Ectodermal cell (in vitro differentiated cells): ENCODE data around the gene RDH11.
A peak's percentile ranks its signal among the peaks of the same experiment; 100 is the strongest.

Experiments
- H3K27ac ChIP-seq: 2 replicates; pipeline ENCODE4 v1.7.0; 2013; ENCODE audit warnings: mild to moderate bottlenecking, low read depth, low read length; ENCODE audit not compliant: insufficient read depth, poor library complexity, severe bottlenecking
- H3K27me3 ChIP-seq: 2 replicates; pipeline ENCODE4 v1.7.0; 2013; ENCODE audit warnings: mild to moderate bottlenecking, low read length; ENCODE audit not compliant: insufficient read depth, control insufficient read depth, poor library complexity, severe bottlenecking
- H3K36me3 ChIP-seq: one replicate; pipeline ENCODE4 v1.7.0; 2013; ENCODE audit warnings: low read length; ENCODE audit not compliant: control insufficient read depth, insufficient read depth
- H3K4me1 ChIP-seq: one replicate; pipeline ENCODE4 v1.7.0; 2013; ENCODE audit warnings: low read length; ENCODE audit not compliant: control insufficient read depth, insufficient read depth
- H3K4me3 ChIP-seq: 2 replicates; pipeline ENCODE4 v1.7.0; 2013; ENCODE audit warnings: low read depth, low read length, control low read depth; ENCODE audit not compliant: insufficient read depth
- H3K9me3 ChIP-seq: 2 replicates; pipeline ENCODE4 v1.7.0; 2013; ENCODE audit warnings: mild to moderate bottlenecking, low read length, moderate library complexity; ENCODE audit not compliant: control insufficient read depth
- WGBS, 2 experiments: methylation state at CpG; one replicate each; pipeline ENCODE4 v1.1.7; 2013; ENCODE audit warnings: missing lambda C conversion rate in 2 of 2; 5-methylcytosine and 5-hydroxymethylcytosine counted together

Gene RDH11

GRCh38 chr14:67680121-67680602, 15.4 kb downstream of the RDH11 start:
- H3K27ac ChIP-seq, result no peak overlapping the region
- WGBS, 2 experiments, result 94 to 95% methylated on average over 3 of the region's 3 CpGs
- H3K4me1 ChIP-seq, result no peaks in the 10 kb centered on the region
- H3K4me3 ChIP-seq, result no peak overlapping the region
- no peaks in the 10 kb centered on the region for H3K9me3 ChIP-seq
- peaks cover 35% of the 10 kb centered on the region for H3K36me3 ChIP-seq
- H3K27me3 ChIP-seq, result no peaks in the 10 kb centered on the region

- no peaks in the 10 kb centered on the region for H3K4me1 ChIP-seq
- H3K9me3 ChIP-seq, result no peaks in the 10 kb centered on the region
- H3K4me3 ChIP-seq, result no peak overlapping the region
- 97% methylated on average over 2 of the region's 2 CpGs for WGBS, 2 experiments
- peaks cover 24% of the 10 kb centered on the region for H3K36me3 ChIP-seq
- no peak overlapping the region for H3K27ac ChIP-seq
- H3K27me3 ChIP-seq, result no peaks in the 10 kb centered on the region
Observed at GRCh38 chr14:67679006-67679405, 16.6 kb downstream of the RDH11 start.

- Histone ChIP-seq H3K4me1 (no peaks in the 10 kb centered on the region), H3K4me3 (peak overlapping the region; percentile 84), H3K27me3 (no peaks in the 10 kb centered on the region), H3K9me3 (no peaks in the 10 kb centered on the region), H3K36me3 (peaks cover 15% of the 10 kb centered on the region), H3K27ac (peak overlapping the region; percentile 96)
- WGBS, 2 experiments, result 44 to 45% methylated on average over 16 of the region's 16 CpGs
Observed at GRCh38 chr14:67675219-67675582, 20.4 kb downstream of the RDH11 start.

GRCh38 chr14:67674480-67675218, 20.9 kb downstream of the RDH11 start, which contains the start of gene VTI1B:
TSS of gene VTI1B (minus strand) at chr14:67674632. CDS start at chr14:67674489, 143 bp downstream.
- Histone ChIP-seq H3K4me3 (peak within 1 kb of the TSS; percentile 84), H3K9me3 (no peaks in the 10 kb centered on the region), H3K36me3 (peaks cover 15% of the 10 kb centered on the region), H3K27me3 (no peaks in the 10 kb centered on the region), H3K4me1 (no peaks in the 10 kb centered on the region), H3K27ac (peak within 1 kb of the TSS; percentile 96)
- WGBS, 2 experiments, result 0 to 1% methylated on average over 87 of the region's 87 CpGs

- peak overlapping the region; percentile 84 for H3K4me3 ChIP-seq
- peak overlapping the region; percentile 96 for H3K27ac ChIP-seq
- no peaks in the 10 kb centered on the region for H3K4me1 ChIP-seq
- no peaks in the 10 kb centered on the region for H3K9me3 ChIP-seq
- no peaks in the 10 kb centered on the region for H3K27me3 ChIP-seq
- H3K36me3 ChIP-seq, result peaks cover 15% of the 10 kb centered on the region
- 0% methylated on average over 25 of the region's 25 CpGs for WGBS, 2 experiments
Observed at GRCh38 chr14:67674139-67674479, 21.5 kb downstream of the RDH11 start.

GRCh38 chr14:67673451-67673850, 22.1 kb downstream of the RDH11 start:
- Histone ChIP-seq H3K4me1 (no peaks in the 10 kb centered on the region), H3K36me3 (peaks cover 12% of the 10 kb centered on the region), H3K4me3 (peak overlapping the region; percentile 84), H3K27ac (no peak overlapping the region), H3K27me3 (no peaks in the 10 kb centered on the region), H3K9me3 (no peaks in the 10 kb centered on the region)
- WGBS, 2 experiments, result 75 to 83% methylated on average over 5 of the region's 5 CpGs

- Histone ChIP-seq H3K4me3 (no peak overlapping the region), H3K9me3 (no peaks in the 10 kb centered on the region), H3K27ac (no peak overlapping the region), H3K27me3 (no peaks in the 10 kb centered on the region), H3K36me3 (no peaks in the 10 kb centered on the region), H3K4me1 (no peaks in the 10 kb centered on the region)
Observed at GRCh38 chr14:67668559-67668958, 27.0 kb downstream of the RDH11 start.

- Histone ChIP-seq H3K4me3 (no peak overlapping the region), H3K27ac (no peak overlapping the region), H3K27me3 (no peaks in the 10 kb centered on the region), H3K9me3 (no peaks in the 10 kb centered on the region), H3K4me1 (no peaks in the 10 kb centered on the region), H3K36me3 (no peaks in the 10 kb centered on the region)
- 33 to 77% methylated on average over 1 of the region's 1 CpG for WGBS, 2 experiments
Observed at GRCh38 chr14:67666750-67667449, 28.7 kb downstream of the RDH11 start.

- H3K9me3 ChIP-seq, result no peaks in the 10 kb centered on the region
- no peaks in the 10 kb centered on the region for H3K27me3 ChIP-seq
- WGBS, 2 experiments, result 98 to 100% methylated on average over 2 of the region's 2 CpGs
- no peaks in the 10 kb centered on the region for H3K4me1 ChIP-seq
- H3K27ac ChIP-seq, result no peak overlapping the region
- H3K4me3 ChIP-seq, result no peak overlapping the region
- H3K36me3 ChIP-seq, result no peaks in the 10 kb centered on the region
Observed at GRCh38 chr14:67665868-67666267, 29.7 kb downstream of the RDH11 start.

GRCh38 chr14:67663633-67664032, 31.9 kb downstream of the RDH11 start:
- H3K27ac ChIP-seq, result no peak overlapping the region
- no peak overlapping the region for H3K4me3 ChIP-seq
- H3K4me1 ChIP-seq, result no peaks in the 10 kb centered on the region
- WGBS, 2 experiments, result 71 to 84% methylated on average over 3 of the region's 4 CpGs
- no peaks in the 10 kb centered on the region for H3K27me3 ChIP-seq
- peaks cover 3% of the 10 kb centered on the region for H3K36me3 ChIP-seq
- H3K9me3 ChIP-seq, result no peaks in the 10 kb centered on the region
